NCI-H460 (cell line): ENCODE data around the gene FAM228B. TPM values are rescaled to one million over a fixed set of nuclear protein-coding genes. Genes with fewer than 3 reads are reported as not detected.
A peak's percentile ranks its signal among the peaks of the same experiment; 100 is the strongest.
"Not testable (repeated sequence)": the region's sequence is repeated elsewhere in the genome, so short reads cannot be mapped to it uniquely, and the experiment has no call there.

ENCODE experiments used
- DNase-seq: peaks from one replicate; pipeline ENCODE4 v3.0.0-alpha.2; 2016; ENCODE audit warnings: low read depth; ENCODE audit errors: extremely low read depth
- polyA plus RNA-seq: library from polyadenylated mRNA; depleted of rRNA; stranded (reverse); fragments of >200 nt; gene quantifications from 2 replicates; pipeline ENCODE4 v1.2.3, GENCODE V29; 2014; cell fraction: nucleus; rRNA removed
- total RNA-seq: library from RNA; depleted of rRNA; stranded (reverse); fragments of >200 nt; shearing (Covaris generic); gene quantifications from 2 replicates; pipeline ENCODE4 v1.2.3, GENCODE V29; 2014; rRNA removed

Gene FAM228B
- total RNA-seq = 1.3 and 2.5 TPM in 2 replicates
- polyA plus RNA-seq = 0.72 and 1.1 TPM in 2 replicates

- DNase-seq = peak; percentile 67
These were observed at the start of gene FAM228B, which contains the start of gene PFN4 for GRCh38 chr2:24123195-24123921. Gene FAM228B, plus strand, starts transcription at chr2:24123469. Its CDS starts 893 bp downstream, at chr2:24124362. Gene PFN4, minus strand, starts transcription at chr2:24123334. Its CDS starts 799 bp downstream, at chr2:24122535.

GRCh38 chr2:24073816-24074215 is 49.5 kb upstream of the FAM228B start:
- no peak for DNase-seq

GRCh38 chr2:24075259-24075658 is 48.0 kb upstream of the FAM228B start:
- no peak for DNase-seq

GRCh38 chr2:24075915-24076848 is 47.1 kb upstream of the FAM228B start, which contains the start of gene SF3B6:
Gene SF3B6, minus strand, starts transcription at chr2:24076326. Its CDS starts 97 bp downstream, at chr2:24076229.
- peak; percentile 99 for DNase-seq

GRCh38 chr2:24076849-24077534 is 46.3 kb upstream of the FAM228B start:
- no peak for DNase-seq

- no peak for DNase-seq
These were observed 45.8 kb upstream of the FAM228B start for GRCh38 chr2:24077535-24077877.

- no peak for DNase-seq
These were observed 45.4 kb upstream of the FAM228B start for GRCh38 chr2:24077879-24078278.

GRCh38 chr2:24080701-24081100 is 42.6 kb upstream of the FAM228B start:
- no peak for DNase-seq

GRCh38 chr2:24082787-24083566 is 40.3 kb upstream of the FAM228B start:
- no peak for DNase-seq

GRCh38 chr2:24083567-24084385 is 39.5 kb upstream of the FAM228B start:
- DNase-seq = peak; percentile 75

GRCh38 chr2:24084386-24085199 is 38.7 kb upstream of the FAM228B start, which contains the start of gene TP53I3:
Gene TP53I3, minus strand, starts transcription at chr2:24084834. Its CDS starts 508 bp downstream, at chr2:24084326.
- DNase-seq = peak; percentile 87

GRCh38 chr2:24085200-24085489 is 38.1 kb upstream of the FAM228B start:
- no peak for DNase-seq

- DNase-seq = no peak
These were observed 37.0 kb upstream of the FAM228B start for GRCh38 chr2:24086241-24086640.

- no peak for DNase-seq
These were observed 36.2 kb upstream of the FAM228B start for GRCh38 chr2:24087032-24087431.

GRCh38 chr2:24088821-24089359 is 34.4 kb upstream of the FAM228B start:
- DNase-seq = no peak

- not testable (repeated sequence) for DNase-seq
These were observed 30.0 kb upstream of the FAM228B start for GRCh38 chr2:24093270-24093669.

- not testable (repeated sequence) for DNase-seq
These were observed 28.0 kb upstream of the FAM228B start for GRCh38 chr2:24095171-24095677.

GRCh38 chr2:24100732-24101131 is 22.5 kb upstream of the FAM228B start:
- DNase-seq = not testable (repeated sequence)
